Endometrial microvascular endothelial cells (primary cell): ENCODE measurements around the gene ADAMTS2. TPM values are rescaled to one million over a fixed set of nuclear protein-coding genes. Genes with fewer than 3 reads are reported as not detected.

Source experiments
- in situ Hi-C: cut with HindIII; loops from 2 replicates; pipeline ENCODE4 v1.10.0; 2017; ENCODE audit warnings: low sequenced_read_pairs, low pct_unique_long_range_greater_than_20kb; ENCODE audit errors: inconsistent ontology term
- total RNA-seq: library from RNA; depleted of rRNA; stranded (reverse); fragments of >200 nt; gene quantifications from one replicate; pipeline ENCODE4 v1.2.3, GENCODE V29; 2015; ENCODE audit errors: inconsistent ontology term

The ADAMTS2 gene
- total RNA-seq, 1 donor from 2014 or later, result 2.0 TPM

DNA sequence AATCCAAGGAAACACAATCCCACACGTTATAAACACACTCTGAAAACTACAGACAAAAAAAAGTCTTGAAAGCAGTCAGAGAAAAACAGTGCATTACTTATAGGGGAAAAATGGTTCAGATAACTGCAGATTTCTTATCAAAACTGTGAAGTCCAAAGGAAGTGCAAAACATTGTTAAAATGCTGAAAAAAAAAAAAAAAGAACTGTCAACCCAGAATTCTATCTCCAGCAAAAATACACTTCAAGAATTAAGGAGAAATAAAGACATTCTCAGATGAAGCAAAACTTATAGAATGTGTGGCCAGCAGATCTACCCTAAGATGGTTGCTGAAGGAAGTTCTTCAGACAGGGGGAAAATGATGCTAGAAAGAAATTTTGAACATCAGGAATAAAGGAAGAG lies 40.4 kb downstream of the ADAMTS2 start:
- in situ Hi-C loops, result no loop called here

DNA sequence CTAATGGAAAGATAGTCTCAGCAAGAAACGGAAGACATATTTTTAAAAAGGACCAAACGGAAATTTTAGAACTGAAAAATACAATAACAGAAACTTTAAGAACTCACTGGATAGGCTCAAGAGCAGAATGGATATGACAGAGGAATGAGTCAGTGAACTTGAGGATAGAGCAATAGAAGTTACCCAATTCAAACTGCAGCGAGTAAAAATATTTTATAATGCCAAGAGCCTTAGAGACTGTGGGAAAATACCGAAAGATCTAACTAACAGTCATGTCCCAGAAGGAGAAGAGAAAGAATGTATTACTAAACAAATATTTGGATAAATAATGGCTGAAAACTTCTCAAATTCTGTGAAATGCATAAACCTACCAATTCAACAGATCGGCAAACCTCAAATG lies 40.8 kb downstream of the ADAMTS2 start:
- in situ Hi-C loops, result no loop called here

DNA sequence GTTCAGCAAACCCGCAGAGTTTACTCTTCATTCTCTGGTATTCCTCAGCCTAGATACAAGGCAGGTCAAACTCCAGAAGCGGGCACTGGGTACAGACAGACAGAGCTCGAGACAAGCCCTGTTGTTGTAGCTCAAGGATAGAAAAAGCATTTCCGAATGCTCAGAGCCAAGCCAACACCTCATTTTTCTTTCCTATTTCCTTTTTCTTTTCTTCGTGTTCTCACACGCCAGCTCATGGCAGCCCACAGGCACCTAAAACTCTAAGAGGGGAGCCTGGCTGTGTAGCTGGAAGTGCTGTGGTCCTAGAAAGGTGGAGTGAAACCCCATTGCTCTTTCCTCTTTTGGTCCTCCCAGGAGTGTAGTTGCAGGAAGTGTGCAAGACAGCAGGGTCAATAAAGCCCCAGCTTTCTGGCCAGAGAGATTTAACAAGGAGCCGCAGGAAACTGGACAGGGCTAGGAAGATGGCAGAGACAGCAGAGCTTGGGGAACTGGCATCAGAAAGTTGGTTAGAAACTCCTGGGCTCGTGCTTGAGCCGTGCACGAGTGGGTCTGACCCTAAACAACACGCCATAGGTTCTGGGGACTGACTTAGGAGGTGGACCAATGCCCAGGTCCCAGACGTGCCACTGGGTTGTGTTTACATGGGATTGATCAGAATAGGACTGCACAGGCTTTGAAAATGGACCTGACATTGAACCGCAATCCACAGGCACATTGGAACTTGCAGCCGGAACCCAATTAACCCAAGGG lies 41.6 kb downstream of the ADAMTS2 start:
- in situ Hi-C loops, result no loop called here

DNA sequence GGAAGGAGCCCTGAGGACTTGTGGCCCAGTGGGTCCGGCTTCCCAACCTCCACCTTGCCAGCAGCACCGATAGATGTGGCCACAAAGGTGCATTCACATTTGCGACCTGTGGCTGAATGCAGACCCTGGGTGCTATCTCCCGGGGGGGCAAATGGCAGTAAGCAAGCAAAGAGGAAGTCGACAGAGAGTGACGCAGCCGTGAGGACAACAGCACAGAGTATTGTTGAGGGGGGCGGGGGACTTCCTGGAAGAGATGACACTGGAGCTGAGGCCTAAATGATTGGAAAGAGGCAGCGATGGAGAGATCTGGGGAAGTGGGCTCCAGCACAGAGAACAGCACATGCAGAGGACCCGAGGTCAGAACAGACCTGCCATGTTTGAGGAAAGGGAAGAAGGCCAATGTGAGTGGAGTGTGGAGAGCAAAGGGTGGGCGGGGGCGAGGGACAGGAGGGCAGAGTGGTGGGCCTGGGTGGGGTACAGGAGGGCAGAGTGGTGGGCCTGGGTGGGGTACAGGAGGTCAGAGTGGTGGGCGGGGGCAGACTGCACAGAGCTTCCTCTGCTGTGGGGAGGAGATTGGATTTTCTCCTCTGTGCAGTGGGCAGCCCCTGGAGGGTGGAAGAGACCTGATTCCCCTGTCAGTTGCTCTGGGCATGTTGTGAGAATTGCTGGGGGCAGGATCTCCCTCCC lies 42.6 kb downstream of the ADAMTS2 start:
- in situ Hi-C loops, result no loop called here

DNA sequence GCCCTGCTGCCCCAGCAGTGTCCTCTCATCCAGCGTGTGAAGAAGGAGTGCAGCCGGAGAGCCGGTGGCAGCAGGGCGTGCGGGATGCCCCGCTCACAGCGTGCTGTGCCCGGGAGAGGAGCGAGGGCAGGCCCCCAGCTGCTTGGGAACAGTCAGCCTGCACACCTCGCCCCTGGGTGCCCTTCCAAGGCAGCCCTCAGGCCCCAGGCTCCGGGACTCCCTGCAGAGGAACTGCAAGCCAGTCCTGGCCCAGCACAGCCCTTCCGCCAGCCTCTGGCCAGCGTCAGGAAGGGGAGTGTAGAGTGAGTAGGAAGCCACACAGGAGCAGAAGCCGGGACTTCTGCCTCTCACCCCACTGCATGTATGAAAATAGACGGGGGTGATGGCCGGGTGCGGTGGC lies 43.5 kb downstream of the ADAMTS2 start:
- in situ Hi-C loops, result no loop called here

DNA sequence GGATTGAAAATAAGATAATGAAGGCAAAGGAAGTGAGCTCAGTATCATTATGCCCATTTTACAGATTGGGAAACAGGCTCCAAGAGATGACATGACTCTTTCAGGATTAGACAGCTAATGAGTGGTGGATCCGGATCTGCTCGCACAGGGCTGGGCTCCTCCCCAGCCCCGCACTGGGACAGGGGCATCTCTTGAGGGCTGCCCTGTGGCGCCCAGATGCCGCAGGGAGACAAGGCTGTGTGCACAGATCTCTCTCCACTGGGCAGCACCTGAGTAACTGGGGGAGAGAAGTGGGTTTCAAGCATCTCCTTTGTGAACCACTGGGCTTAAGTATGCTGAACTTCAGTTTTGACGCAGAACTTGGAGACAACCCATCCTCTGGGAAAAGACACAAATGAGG lies 43.9 kb downstream of the ADAMTS2 start:
- in situ Hi-C loops, result no loop called here

DNA sequence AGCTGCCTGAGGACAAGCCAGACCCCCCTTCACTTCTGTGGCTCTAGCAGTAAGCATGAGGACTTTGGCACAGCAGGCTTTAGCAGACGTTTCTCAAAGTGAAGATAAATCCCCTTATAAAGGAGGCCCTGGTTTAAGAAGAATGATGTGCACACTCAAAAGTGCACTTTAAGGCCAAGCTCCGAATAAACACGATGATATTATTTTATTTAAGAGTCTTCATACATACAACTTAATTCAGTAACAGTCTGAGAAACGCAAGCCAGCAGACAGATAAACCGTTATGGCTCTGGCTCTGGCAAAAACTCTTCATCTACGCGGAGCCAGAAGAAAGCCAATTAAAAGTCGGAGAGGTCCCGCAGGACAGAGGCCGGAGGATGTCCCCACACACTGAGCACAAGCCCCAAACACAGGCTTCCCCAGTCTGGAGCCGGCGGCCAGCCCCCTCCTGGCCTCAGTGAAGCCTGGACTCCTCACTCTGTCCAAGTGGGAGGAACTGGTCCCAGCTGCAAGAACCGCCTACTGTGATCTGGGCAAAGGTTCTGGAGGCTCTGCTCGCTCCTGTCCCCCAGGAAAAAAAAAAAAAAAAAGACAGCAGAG lies 44.6 kb downstream of the ADAMTS2 start:
- in situ Hi-C loops, result no loop called here

DNA sequence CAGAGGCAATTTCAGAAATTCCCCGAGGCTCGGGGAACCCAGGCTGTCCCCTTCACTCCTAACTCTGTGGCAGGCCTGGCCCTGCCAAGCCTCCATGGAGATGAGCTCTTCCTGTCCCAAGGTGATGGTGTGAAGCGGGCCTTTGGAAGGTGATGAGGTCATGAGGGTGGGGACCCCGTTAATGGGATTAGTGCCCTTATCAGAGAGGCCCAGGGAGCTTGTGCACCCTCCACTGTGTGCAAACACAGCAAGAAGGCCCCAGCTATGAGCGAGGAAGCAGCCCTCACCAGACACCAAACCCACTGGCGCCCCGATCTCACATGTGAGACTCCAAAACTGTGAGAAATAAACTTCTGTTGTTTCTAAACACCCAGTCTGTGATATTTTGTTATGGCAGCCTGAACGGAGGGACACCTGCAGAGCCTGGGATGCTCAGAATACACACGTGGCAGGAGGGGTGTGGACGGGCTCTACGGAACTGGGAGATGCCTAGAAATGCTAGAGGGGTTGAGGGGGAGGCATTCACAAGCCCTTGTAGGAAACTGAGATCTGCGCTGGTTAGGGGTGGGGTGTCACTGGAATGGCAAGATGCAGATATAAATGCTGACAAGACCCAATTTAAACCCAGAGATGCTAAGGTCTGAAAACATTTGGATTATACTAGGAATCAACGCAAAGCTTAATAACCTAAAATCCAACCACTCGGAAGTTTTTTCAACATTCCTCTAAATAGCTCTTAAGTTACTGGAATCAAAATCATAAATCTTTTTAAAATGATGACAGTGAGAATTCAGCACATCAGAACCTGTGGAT lies 46.9 kb downstream of the ADAMTS2 start:
- in situ Hi-C loops, result no loop called here

DNA sequence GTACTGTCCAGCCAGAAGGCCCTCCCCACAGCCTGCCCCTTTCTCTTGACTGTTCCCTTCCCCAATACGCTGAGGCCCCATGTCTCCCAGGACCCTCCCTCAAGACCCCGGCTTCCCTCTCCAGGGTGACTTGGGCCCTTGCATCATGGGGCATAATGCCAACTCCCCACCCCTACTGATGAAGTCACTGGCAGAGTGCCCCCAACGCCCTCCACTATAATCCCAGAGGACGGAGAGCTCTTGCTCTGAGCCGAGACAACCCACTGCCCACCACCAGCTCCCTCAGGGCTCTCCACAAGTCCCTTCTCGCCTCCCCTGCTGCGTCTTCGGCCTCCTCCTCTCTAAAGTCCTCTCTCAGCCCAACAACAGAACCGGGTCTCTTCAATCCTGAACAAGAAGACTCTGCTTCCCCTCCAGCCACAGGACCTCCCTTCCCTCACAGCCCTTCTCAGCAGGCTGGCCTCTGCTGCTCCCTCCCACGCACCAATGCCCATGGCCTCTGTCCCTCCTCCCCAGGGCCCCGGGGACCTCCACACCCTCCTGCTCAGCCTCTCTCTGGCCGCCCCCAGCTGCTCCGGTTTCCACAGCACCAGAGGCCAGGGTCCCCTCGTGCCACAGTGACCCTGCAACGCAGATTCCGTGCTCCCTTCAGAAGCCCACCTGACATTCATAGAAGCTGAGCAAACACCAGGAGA lies 47.6 kb downstream of the ADAMTS2 start:
- in situ Hi-C loops, result no loop called here

DNA sequence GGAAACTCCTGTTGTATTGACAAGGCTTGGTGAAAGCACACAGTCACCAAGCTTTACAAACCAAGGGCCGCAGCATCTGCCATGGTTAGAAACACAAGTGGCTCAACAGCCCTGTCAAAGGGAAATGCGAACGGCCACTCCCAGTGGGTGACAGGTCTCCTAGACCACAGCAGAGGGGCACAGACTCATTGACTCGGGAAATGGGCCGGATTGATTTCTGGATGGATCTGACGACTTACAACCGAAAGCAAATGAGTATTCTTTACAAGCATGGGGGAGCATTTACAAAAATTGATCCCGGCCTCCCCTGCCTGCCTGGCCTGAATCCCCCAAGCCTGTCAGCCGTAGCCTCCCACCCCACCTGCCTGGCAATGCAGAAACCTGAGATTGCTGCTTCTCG lies 48.2 kb downstream of the ADAMTS2 start:
- in situ Hi-C loops, result no loop called here

DNA sequence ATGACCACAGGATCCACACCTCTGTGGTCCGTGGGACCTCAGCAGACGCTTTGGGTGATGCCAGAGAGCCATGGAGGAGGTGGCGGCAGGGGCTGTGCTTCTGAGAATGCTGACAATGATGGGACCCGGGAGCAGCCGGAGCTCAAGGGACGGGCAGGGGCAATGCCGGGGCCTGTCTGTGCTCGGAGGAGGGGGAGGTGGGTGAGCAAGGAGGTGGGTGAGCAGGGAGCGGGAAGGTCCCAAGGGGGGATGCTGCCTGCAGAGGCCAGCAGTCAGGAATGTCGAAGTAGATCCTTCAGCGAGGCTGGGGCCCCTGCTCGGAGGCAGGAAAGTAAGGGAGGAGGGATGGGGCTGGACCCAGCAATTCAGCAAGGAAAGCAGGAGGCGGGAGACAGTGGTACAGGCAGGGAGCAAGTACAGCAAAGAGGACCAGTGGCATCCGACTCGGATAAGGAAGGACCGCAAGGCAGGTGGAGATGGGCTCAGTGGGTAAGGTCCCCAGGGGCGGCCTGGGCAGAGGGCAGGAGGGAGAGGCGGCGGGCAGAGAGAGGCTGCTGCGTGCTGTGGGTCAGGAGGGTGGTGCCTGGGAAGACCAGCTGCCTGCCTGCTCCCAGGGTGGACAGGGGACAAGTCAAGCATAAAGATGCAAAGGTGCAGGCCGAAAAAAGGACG lies 49.0 kb downstream of the ADAMTS2 start:
- in situ Hi-C loops, result no loop called here

DNA sequence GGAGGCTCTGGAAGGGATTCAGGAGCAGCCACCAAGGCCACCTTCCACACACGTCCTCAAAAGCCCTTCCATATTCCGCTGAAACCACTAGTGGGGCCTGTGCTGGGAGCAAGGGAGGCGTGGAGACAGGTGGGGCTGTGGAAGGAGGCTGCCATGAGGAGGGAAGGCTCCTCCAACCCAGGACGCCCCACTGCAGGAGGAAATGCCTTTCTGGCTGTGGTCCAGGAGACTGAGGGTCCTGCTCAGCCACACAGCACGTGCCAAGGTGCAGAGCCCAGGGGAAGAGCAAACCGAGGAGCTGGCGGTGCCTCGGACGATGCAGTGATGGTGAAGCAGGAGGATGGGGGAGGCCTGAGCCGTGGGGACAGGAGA lies 49.5 kb downstream of the ADAMTS2 start:
- in situ Hi-C loops, result no loop called here

DNA sequence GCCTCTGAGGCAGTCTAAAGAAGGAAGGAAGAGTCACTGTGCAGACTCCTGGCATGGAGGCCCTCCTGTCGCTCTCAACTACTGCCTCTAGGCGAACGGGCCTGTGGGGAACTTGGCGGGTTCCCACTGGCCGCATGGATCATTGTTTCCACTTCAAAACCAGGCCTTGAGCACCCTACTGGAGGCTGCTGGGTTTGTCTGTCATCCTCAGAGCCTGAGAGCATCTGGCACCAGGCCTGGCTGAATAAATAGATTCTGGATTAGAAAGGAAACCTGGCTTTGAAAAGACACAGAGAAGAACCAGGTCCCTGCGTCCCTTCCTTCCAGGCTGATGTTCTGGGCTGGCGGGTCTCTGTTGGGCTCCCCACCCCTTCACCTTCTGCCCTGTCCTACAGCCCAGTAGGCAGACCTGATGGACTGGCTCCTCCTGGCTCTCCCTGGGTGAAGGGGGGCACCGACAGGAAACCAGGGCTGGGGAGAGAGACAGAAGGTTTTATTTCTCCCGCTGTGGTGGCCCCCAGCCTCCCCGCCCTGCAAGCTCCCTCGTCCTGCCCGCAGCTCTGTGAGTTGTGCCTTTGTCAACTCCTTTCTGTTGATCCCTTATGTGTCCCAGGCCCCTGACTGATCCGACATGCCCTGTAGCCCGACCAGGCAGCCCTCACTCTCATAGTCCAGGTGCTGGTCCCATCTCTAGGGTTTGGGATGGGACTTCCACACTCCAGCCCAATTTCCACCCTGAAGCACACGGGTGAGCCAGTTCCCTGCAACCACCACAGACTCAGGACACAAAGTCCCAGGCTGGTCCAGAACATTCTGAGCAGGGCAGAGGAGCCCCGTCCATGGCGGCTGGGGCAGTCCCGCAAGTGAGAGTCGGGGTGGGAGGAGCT lies 50.1 kb downstream of the ADAMTS2 start:
- in situ Hi-C loops, result no loop called here

DNA sequence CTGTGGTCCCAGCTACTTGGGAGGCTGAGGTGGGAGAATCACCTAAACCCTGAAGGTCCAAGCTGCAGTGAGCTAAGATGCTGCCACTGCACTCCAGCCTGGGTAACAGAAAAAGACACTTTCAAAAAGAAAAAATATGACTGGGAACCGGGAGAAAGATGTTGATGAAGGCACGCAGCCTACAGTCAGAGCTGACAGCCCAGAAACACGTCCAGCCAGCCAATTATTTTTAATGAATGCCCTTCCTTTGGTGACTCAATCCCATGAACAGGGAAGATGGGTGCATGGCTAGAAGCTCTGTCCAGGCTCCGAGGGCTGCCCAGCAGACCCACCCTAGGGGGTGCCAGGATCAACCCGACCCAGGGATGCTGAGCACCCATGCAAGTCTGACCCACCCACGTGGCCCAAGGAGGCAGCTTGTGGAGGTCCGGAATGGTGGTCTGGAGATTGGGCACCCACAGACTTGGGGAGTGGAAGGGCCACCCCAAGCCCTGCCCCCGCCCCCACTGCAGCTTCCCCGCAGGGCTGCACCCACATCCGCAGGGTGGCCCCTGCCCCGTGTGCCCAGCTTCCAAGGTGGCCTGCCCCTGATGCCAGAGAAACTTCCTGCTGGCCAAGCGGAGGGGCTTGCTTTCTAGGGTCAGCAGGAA lies 51.0 kb downstream of the ADAMTS2 start:
- in situ Hi-C loops, result no loop called here

DNA sequence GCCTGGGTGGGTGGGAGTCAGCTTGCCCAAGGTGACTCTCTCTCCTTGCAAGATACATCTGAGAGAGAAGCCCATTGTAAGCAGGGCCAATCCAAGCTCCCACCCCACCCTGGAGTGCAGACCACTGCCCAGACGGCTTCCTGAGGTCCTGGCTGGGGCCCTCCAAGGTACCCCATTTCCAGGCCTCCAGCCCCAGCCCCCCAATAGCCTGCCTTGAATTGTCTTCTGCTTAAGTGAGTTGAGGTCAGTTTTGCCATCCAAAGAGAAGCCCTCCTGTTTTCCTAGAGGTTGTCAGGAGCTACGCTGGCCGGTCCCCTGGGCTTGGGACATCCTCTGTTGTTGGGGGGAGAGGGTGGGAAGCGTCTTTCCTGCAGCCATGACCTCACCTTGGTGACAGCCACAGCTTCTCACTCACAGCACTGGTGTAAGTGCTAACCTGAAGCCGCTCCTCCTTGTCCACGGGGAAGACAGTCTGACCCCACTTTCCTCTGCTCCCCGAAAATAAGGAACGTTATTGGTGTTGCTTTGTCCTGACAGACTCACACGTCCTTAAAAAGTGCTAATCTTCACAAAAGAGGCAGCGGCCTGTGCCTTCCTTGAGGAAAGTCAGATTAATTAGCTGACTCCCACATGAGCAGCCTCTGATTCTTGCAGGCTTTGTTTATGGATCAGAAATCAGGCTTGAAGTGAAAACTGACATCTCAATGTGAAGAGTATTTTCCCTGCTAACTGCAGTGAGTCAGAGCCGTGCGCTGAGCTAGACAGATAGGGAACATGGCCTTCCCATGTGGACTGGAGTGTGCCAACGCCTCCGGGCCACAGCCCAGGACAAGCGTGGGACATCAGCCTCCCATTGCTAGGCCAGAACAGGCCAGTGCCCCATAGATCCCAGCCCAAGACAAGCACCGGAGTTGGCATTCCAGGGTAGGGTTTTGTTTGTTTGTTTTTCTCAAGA lies 52.3 kb downstream of the ADAMTS2 start:
- in situ Hi-C loops, result no loop called here

DNA sequence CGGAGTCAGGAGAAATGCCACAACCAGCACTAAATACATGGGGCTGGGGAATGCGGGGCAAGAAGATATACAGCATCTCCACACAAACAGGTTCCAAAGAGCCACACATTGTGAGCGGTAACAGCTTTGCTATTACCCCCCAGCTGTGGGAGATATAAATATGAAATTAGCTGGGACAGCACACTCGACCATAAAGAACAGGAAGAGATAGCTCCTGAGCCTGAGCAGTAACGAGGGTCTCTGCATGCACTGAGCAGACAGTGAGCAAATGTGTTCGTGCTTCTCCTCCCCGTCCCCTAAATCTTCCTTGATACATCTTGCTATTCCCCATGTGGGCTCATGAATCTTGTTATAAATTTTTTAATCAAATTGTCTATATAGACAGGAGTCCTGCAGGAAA lies 53.1 kb downstream of the ADAMTS2 start:
- in situ Hi-C loops, result no loop called here
